ENCODE data around the gene ACOX3.
"Not testable (repeated sequence)": the region's sequence is repeated elsewhere in the genome, so short reads cannot be mapped to it uniquely, and the experiment has no call there.

The ACOX3 gene

DNA sequence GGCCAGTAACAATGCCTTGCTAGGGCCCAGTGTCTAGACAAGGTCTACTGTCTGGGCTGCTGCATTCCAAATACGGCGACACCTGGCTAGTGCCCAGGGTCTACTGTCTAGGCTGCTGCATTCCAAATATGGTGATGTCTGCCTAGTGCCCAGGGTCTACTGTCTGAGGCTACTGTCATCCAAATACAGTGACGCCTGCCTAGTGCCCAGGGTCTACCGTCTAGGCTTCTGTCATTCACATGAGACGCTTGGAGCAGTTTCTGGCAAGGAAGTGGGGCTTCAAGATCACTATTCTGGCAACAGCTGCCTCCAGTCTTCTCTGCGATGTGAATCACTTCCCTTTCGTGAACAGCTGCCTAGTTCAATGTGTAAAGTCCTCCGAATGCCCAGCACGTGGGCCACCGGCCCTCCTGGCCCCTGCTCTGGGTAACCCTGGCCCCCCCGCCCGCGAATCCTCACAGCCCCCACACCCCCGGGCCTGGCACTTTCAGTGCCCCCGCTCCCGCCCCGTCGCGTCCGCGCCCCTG lies 12.7 kb downstream of the ACOX3 start:
- peaks cover 31% of the 10 kb centered on the region for H3K4me1 Mint-ChIP-seq
- H3K9me3 Mint-ChIP-seq, result no peaks in the 10 kb centered on the region
- H3K27ac Mint-ChIP-seq, result peak overlapping the region; percentile 88
- H3K36me3 Mint-ChIP-seq, result no peaks in the 10 kb centered on the region
- no peaks in the 10 kb centered on the region for H3K27me3 Mint-ChIP-seq
- peak overlapping the region; percentile 95 for H3K4me3 Mint-ChIP-seq

DNA sequence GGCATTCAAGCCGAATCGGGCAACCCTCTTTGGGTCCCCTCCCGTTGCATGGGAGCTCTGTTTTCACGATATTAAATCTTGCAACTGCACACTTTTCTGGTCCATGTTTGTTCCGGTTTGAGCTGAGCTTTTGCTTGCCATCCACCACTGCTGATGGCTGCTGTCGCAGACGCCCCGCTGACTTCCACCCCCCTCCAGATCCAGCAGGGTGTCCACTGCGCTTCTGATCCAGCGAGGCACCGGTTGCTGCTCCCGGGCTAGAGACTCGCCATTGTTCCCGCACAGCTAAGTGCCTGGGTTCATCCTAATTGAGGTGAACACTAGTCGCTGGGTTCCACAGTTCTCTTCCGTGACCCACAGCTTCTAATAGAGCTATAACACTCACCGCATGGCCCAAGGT lies 13.3 kb downstream of the ACOX3 start:
- Mint-ChIP-seq H3K36me3 (no peaks in the 10 kb centered on the region), H3K4me1 (peaks cover 31% of the 10 kb centered on the region), H3K27ac (no peak overlapping the region), H3K4me3 (peak overlapping the region; percentile 95), H3K9me3 (no peaks in the 10 kb centered on the region), H3K27me3 (no peaks in the 10 kb centered on the region)

DNA sequence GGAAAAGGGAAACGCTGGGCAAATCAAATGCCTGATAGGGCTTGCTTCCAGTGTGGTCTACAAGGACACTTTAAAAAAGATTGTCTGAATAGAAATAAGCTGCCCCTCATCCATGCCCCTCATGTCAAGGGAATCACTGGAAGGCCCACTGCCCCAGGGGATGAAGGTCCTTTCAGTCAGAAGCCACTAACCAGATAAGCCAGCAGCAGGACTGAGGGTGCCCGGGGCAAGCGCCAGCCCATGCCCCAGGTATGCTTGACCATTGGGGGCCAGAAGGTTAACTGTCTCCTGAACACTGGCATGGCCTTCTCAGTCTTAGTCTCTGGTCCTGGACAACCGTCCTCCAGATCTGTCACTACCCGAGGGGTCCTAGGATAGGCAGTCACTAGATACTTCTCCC lies 17.7 kb downstream of the ACOX3 start:
- no peak overlapping the region for H3K4me3 Mint-ChIP-seq
- peaks cover 38% of the 10 kb centered on the region for H3K4me1 Mint-ChIP-seq
- H3K36me3 Mint-ChIP-seq, result peaks cover 4% of the 10 kb centered on the region
- H3K27me3 Mint-ChIP-seq, result no peaks in the 10 kb centered on the region
- no peak overlapping the region for H3K27ac Mint-ChIP-seq
- H3K9me3 Mint-ChIP-seq, result no peaks in the 10 kb centered on the region

DNA sequence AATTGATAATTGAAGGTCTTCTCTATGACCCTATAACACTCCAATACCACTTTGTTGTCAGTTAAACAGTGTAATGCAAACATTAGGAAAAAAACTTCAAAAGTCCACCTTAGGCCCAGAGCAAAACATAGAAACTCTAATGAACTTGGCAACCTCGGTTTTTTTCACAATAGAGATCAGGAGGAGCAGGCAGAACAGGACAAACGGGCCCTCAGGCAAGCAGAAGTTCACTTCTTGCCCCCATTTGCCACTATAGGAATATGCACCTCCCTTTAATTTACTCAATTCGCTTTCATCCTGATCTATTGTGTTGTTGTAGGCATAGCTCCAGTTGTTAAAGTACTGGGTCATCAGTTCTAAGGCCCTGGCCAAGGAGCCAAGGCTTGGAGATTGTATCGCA lies 18.2 kb downstream of the ACOX3 start:
- Mint-ChIP-seq H3K27ac (no peak overlapping the region), H3K36me3 (peaks cover 4% of the 10 kb centered on the region), H3K27me3 (no peaks in the 10 kb centered on the region), H3K9me3 (no peaks in the 10 kb centered on the region), H3K4me1 (peaks cover 40% of the 10 kb centered on the region), H3K4me3 (no peak overlapping the region)

DNA sequence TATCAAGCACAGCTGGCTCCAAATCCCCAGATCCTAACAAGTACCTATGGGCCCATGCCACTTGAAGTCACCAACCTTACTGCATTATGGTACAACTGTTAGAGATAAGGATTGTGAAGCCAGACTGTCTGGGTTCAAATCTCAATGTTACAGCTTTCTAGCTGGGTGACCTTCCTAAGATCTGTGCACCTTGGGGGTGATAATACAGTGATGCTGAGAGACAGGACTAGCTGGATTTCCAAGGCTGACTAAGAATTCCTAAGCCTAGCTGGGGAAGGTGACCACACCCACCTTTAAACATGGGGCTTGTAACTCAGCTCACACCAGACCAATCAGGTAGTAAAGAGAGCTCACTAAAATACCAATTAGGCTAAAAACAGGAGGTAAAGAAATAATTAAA lies 20.4 kb downstream of the ACOX3 start:
- not testable (repeated sequence) for H3K27me3 Mint-ChIP-seq, H3K9me3 Mint-ChIP-seq, H3K27ac Mint-ChIP-seq, H3K36me3 Mint-ChIP-seq, H3K4me3 Mint-ChIP-seq
- peaks cover 22% of the 10 kb centered on the region for H3K4me1 Mint-ChIP-seq

DNA sequence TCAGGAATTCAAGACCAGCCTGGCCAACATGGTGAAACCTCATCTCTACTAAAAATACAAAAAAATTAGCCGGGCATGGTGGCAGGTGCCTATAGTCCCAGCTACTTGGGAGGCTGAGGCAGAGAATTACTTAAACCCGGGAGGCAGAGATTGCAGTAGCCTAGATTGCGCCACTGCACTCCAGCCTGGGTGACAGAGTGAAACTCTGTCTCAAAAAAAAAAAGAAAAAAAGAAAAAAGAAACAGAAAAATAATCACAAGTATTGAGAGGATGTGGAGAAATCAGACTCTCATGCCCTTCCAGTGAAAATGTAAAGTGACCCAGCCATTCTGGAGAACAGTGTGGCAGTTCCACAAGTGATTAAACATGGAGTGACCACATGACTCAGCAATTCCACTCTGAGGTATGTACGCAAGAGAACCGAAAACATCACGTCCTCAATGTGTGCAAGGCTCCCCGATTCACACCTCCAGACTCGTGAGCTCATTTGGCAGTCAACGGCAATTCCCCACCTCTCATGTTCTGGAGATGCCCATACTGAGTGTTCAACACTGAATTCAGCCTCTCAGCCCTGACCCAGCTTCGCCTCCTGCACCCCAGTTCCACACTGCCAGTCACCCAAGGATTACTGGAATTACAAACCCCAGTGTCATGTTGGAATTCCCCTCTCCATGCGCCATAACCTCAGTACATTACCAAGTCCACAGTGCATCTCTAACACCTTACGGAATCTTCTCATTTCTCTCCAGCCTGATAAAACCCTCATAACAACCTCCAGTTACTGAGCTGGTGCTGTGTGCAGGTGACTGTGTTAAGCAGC lies 21.1 kb downstream of the ACOX3 start:
- no peaks in the 10 kb centered on the region for H3K27me3 Mint-ChIP-seq
- no peak overlapping the region for H3K4me3 Mint-ChIP-seq
- H3K4me1 Mint-ChIP-seq, result peaks cover 23% of the 10 kb centered on the region
- H3K27ac Mint-ChIP-seq, result peak overlapping the region; percentile 27
- H3K9me3 Mint-ChIP-seq, result no peaks in the 10 kb centered on the region
- peaks cover 6% of the 10 kb centered on the region for H3K36me3 Mint-ChIP-seq

DNA sequence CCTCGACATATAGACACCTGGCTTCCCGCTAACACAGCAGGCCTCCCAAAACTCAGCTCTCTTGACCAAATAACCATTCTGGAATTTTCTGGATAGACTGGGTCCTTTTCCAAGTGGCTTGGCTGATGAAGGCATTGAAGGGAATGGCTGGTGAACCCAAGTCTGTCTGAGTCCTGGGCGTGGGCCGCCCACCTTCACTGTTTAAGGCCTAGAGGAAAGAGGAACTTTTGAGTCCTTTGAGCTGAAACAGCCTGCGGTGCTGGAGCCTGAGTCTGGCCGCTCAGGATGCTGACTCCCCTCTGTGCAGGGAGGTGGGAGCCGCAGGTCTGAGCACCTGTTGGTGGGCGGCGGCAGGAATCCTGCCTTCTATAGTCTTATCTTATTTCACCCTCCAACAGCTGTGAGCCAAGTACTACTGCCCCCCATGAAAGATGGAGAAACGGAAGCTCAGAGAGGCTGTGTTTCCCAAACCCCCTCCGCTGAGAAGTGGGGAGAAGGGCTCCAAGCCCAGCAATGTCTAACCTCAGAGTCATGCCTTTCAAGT lies 23.4 kb downstream of the ACOX3 start:
- Mint-ChIP-seq H3K27me3 (no peaks in the 10 kb centered on the region), H3K9me3 (no peaks in the 10 kb centered on the region), H3K4me3 (no peak overlapping the region), H3K27ac (no peak overlapping the region), H3K36me3 (peaks cover 13% of the 10 kb centered on the region), H3K4me1 (peaks cover 29% of the 10 kb centered on the region)

DNA sequence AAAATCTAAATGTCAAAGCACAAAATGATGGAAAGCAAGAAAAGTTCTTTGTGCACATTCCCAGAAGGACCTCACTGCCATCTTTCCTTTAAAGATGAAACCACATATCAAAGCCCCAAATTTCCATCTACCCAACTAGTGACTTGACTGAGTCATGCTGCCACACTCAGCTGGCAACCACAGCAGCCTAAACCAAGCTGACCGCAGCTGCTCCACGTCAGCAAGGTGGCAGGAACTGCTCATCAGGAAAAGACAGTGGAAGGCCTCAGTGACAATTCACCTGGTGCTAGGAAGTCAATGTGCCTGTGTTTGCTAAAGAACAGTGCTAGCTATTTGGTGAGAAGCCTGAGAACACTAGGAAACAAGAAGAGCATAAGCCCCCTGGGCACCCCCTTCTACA lies 26.1 kb downstream of the ACOX3 start:
- Mint-ChIP-seq H3K27ac (no peak overlapping the region), H3K4me3 (no peak overlapping the region), H3K9me3 (no peaks in the 10 kb centered on the region), H3K36me3 (peaks cover 12% of the 10 kb centered on the region), H3K27me3 (no peaks in the 10 kb centered on the region), H3K4me1 (peaks cover 19% of the 10 kb centered on the region)

DNA sequence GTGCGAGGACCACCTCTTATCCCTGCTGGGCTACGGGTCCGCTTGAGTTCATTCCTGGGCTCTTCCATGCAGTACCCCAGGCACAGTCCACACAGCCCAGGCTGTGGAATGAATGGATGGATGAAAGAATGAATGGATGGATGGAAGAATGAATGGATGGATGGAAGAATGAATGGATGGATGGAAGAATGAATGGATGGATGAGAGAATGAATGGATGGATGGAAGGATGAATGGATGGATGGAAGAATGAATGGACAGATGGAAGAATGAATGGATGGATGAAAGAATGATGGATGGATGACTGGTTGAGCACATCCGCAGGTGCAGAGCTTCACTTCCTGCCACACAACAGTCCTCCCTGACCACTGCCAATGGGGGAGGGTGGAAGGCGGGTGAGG lies 28.2 kb downstream of the ACOX3 start:
- H3K36me3 Mint-ChIP-seq, result peaks cover 12% of the 10 kb centered on the region

DNA sequence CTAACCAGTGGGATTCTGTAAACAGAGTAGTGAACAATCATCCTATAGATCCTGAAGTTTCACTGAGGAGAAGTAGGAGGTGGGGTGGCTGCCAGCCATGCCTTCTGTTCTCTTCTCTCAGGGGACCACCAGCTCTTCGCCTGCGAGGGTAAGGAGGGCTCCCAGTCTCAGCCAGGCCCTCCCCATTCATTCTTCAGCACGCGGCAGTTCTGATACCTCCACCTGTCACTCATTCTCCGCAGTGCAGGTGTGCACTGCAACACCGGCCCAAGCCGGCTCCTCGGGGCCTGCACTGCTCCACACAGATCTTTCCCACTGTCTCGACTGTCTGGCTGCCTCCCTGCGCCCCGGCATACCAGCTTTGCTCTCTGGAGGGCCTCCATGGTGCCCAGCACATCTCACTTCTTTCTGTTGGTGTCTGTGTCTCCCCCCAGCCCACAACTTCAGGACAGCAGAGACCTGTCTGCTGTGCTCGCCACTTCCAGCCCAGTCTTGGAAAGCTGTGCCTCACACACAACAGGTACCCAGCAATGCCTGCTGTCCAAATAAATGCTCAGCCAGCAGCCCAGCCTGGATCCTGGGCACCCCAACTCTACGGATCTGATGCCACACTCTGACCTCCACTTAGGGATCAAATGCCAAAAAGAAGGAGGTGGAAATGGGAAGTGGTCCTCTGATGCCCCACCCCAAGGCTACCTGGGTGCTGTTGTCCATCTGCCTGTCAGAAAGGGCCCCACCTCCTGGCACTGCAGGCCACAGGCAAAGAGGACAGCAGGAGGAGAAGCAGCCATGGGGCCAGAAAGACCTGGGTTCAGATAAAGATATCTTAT lies 29.0 kb downstream of the ACOX3 start:
- Mint-ChIP-seq H3K36me3 (peaks cover 12% of the 10 kb centered on the region), H3K27ac (no peak overlapping the region), H3K4me1 (peaks cover 12% of the 10 kb centered on the region), H3K27me3 (no peaks in the 10 kb centered on the region), H3K4me3 (no peak overlapping the region), H3K9me3 (no peaks in the 10 kb centered on the region)

More for the DNA sequence above, 28.2 kb downstream of the ACOX3 start:
- H3K4me1 Mint-ChIP-seq, result peaks cover 12% of the 10 kb centered on the region
- H3K27me3 Mint-ChIP-seq, result no peaks in the 10 kb centered on the region
- H3K27ac Mint-ChIP-seq, result no peak overlapping the region
- H3K9me3 Mint-ChIP-seq, result no peaks in the 10 kb centered on the region
- no peak overlapping the region for H3K4me3 Mint-ChIP-seq

GRCh38 chr4:8410641-8411271 lies 29.8 kb downstream of the ACOX3 start:
- Mint-ChIP-seq H3K9me3 (no peaks in the 10 kb centered on the region), H3K36me3 (peaks cover 12% of the 10 kb centered on the region), H3K27me3 (no peaks in the 10 kb centered on the region), H3K4me1 (peaks cover 12% of the 10 kb centered on the region), H3K4me3 (no peak overlapping the region), H3K27ac (no peak overlapping the region)

DNA sequence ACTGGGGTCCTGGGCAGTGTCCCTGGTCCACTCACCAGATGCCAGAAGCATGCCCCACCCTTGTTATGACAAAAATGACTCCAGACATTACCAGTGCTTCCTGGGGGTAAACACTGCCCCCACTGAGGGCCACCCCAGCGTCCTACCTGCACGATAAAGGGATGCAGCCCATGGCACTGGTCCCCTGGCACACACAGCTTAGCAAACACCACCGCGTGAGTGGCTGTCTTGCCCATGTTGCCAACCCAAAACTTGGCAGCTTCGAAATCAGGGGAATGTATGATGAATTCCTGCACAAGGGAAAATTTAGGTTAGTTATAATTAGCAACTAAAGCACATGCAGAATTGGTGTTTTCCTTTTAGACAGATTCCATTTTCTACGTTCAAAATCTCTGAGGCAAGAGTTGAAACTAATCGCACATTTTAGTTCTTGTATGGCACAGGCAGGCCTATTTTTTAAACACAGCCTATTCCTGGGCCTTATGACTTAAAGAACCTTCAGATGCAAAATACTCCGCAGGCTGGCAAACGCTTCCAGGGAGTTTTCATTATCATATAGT lies 30.4 kb downstream of the ACOX3 start:
- Mint-ChIP-seq H3K36me3 (peaks cover 12% of the 10 kb centered on the region), H3K4me1 (peaks cover 12% of the 10 kb centered on the region), H3K4me3 (no peak overlapping the region), H3K9me3 (no peaks in the 10 kb centered on the region), H3K27ac (no peak overlapping the region), H3K27me3 (no peaks in the 10 kb centered on the region)

DNA sequence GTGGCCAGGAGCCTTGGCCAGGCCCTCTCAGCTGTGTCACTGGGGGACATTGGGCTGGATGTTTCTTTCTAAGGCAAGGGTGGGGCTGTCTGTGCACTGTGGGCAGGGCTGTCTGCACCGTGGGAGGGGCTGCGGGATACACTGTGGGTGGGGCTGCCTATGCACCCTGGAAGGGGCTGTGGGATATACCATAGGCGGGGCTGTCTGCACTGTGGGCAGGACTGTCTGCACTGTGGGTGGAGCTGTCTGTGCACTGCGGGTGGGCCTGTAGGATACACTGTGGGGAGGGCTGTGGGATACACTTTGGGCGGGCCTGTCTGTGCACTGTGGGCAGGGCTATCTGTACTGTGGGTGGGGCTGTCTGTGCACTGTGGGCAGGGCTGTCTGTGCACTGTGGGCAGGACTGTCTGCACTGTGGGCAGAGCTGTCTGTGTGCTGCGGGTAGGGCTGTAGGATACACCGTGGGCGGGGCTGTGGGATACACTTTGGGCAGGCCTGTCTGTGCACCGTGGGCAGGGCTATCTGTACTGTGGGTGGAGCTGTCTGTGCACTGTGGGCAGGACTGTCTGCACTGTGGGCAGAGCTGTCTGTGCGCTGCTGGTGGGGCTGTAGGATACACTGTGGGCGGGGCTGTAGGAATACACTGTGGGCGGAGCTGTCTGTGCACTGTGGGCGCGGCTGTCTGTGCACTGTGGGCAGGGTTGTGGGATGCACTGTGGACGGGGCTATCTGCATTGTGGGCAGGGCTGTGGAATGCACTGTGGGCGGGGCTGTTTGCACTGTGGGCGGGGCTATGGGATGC lies 31.1 kb downstream of the ACOX3 start:
- H3K36me3 Mint-ChIP-seq, result peaks cover 10% of the 10 kb centered on the region
- no peaks in the 10 kb centered on the region for H3K9me3 Mint-ChIP-seq
- H3K4me3 Mint-ChIP-seq, result no peak overlapping the region
- peaks cover 11% of the 10 kb centered on the region for H3K4me1 Mint-ChIP-seq
- no peak overlapping the region for H3K27ac Mint-ChIP-seq
- H3K27me3 Mint-ChIP-seq, result no peaks in the 10 kb centered on the region

- no peaks in the 10 kb centered on the region for H3K27me3 Mint-ChIP-seq
- H3K4me1 Mint-ChIP-seq, result peaks cover 5% of the 10 kb centered on the region
- H3K36me3 Mint-ChIP-seq, result peaks cover 5% of the 10 kb centered on the region
- no peaks in the 10 kb centered on the region for H3K9me3 Mint-ChIP-seq
- H3K4me3 Mint-ChIP-seq, result no peak overlapping the region
- no peak overlapping the region for H3K27ac Mint-ChIP-seq
Observed at GRCh38 chr4:8407756-8408155, 32.8 kb downstream of the ACOX3 start.

Data from activated naive CD4-positive, alpha-beta T cell treated with anti-CD3 and anti-CD28 coated beads, Interleukin-2, amount 50 U/mL, for 24 hours (primary cell).